SH-SY5Y (cell line): Measurements from ENCODE around the gene PPAN.

Source experiments
- GATA2 ChIP-seq: IDR thresholded peaks from 2 replicates; pipeline ENCODE4 v1.6.1; 2011; ENCODE audit warnings: mild to moderate bottlenecking, low read depth, low read length
- GATA3 ChIP-seq: IDR thresholded peaks from 2 replicates; pipeline ENCODE4 v1.6.1; 2011; ENCODE audit warnings: low read depth, mild to moderate bottlenecking, low read length, moderate library complexity

DNA sequence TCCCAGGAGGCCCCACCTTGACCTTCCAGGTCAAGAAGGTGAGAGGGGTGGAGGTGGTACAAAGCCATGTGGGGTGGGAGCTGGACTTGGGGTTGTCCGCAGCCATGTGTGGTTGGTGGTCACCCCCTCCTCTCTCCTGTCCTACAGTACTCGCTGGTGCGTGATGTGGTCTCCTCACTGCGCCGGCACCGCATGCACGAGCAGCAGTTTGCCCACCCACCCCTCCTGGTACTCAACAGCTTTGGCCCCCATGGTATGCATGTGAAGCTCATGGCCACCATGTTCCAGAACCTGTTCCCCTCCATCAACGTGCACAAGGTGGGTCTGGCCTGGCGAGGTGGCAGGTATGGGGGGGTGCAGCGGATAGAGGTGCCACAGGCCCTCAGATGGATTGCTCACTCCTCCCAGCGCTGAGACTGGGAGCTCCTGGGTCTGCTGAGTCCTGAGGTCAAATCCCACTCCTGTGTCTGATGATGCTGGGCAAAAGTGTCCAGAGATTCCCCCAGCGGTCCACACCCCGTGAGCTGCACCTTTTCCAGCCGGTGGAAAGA, 1.7 kb downstream of the PPAN start:
- no peak for TF ChIP-seq GATA2
- no peak for TF ChIP-seq GATA3
